Heart right ventricle (tissue), 16 donors: ENCODE results near the gene MICALL1. TPM values are rescaled to one million over a fixed set of nuclear protein-coding genes. Genes with fewer than 3 reads are reported as not detected.
"Not testable (repeated sequence)": the region's sequence is repeated elsewhere in the genome, so short reads cannot be mapped to it uniquely, and the experiment has no call there.

Experiments used
- ATAC-seq, 8 donors: fragments of 200-7000 bp; cut with Tn5 transposase; one replicate each; pipeline ENCODE4 v1.9.1; 2020; ENCODE audit warnings: mild to moderate bottlenecking in 8 of 8, moderate library complexity in 8 of 8, moderate number of reproducible peaks in 1 of 8
- DNase-seq, 2 donors: peaks; one replicate each; pipeline ENCODE4 v3.0.0-alpha.2; 2020
- H3K27ac ChIP-seq, 10 donors: fragments of 200-600 bp; sonication (generic) in 2 of 10; one replicate each; pipeline versions ENCODE4 v1.5.0 to v1.8.0; 2020 to 2022; ENCODE audit warnings: mild to moderate bottlenecking in 3 of 10
- H3K27me3 ChIP-seq, 7 donors: fragments of 200-600 bp; one replicate each; pipeline ENCODE4 v1.8.0; 2021 to 2022; ENCODE audit warnings: mild to moderate bottlenecking in 2 of 7
- H3K36me3 ChIP-seq, 9 donors: fragments of 200-600 bp; sonication (generic) in 1 of 9; one replicate each; pipeline versions ENCODE4 v1.5.0 to v1.8.0; 2020 to 2022; ENCODE audit warnings: mild to moderate bottlenecking in 2 of 9
- H3K4me1 ChIP-seq, 9 donors: fragments of 200-600 bp; sonication (generic) in 1 of 9; one replicate each; pipeline versions ENCODE4 v1.5.0 to v1.8.0; 2020 to 2022; ENCODE audit warnings: mild to moderate bottlenecking in 4 of 9
- H3K4me3 ChIP-seq, 10 donors: fragments of 200-600 bp; sonication (generic) in 2 of 10; one replicate each; pipeline versions ENCODE4 v1.5.0 to v1.8.0; 2020 to 2022; ENCODE audit warnings: mild to moderate bottlenecking in 7 of 10, moderate library complexity in 2 of 10
- H3K9me3 ChIP-seq, 11 donors: fragments of 200-600 bp in 10 of 11; sonication (generic) in 2 of 11; one replicate each; pipeline versions ENCODE4 v1.5.0 to v1.8.0; 2013 to 2022; ENCODE audit warnings: mild to moderate bottlenecking in 2 of 11, control low read depth in 1 of 11, moderate library complexity in 1 of 11
- WGBS, 2 donors: extraction: QIAGEN DNeasy Blood & Tissue Kit; methylation state at CpG; one replicate each; pipeline ENCODE4 v1.1.7; 2013; ENCODE audit warnings: inconsistent platforms in 1 of 2; 5-methylcytosine and 5-hydroxymethylcytosine counted together
- intact Hi-C, 10 donors: fragments of 100-400 bp; cut with DNase I; formaldehyde crosslinking; loops; one replicate each; pipeline versions ENCODE4 v1.11.1 to v1.14.2; 2022
- polyA plus RNA-seq, 2 donors: library from polyadenylated mRNA; stranded (reverse); fragments of 200-250 nt; gene quantifications; one replicate each; pipeline ENCODE4 v1.2.3, GENCODE V29; 2013
- total RNA-seq, 10 donors: library from RNA; stranded (reverse); fragmentation: NEBNext Ultra II Directional in 3 of 10; extraction: Animal tissue kit (Norgen Biotek cat#: 25700) in 3 of 10; gene quantifications; one replicate each; pipeline versions ENCODE4 v1.2.1 to v1.2.4, GENCODE V29; 2021 to 2023
- TF ChIP-seq, protein P1 (sequence below), 9 donors: fragments of 200-600 bp; sonication (generic) in 2 of 9; IDR thresholded peaks; one replicate each; pipeline versions ENCODE4 v1.5.0 to v1.8.0; 2021 to 2022; ENCODE audit warnings: antibody characterized with exemption in 9 of 9, mild to moderate bottlenecking in 5 of 9, moderate library complexity in 1 of 9
- donor health status: Arrhythmogenic right ventricular cardiomyopathy.
- donor health status: ischemic (EF 13 %, LVEDD 7.1; RV severe dilation, severe dysfunction).
- donor health status: healthy with polysubstance abuse.
- donor health status: DM: no; HTN: yes; CAD: no.
- donor health status: DM: no; HTN: no; CAD: no.
- donor health status: ischemic (EF 25% LVEDD 6.9; RV normal size, moderate dysfunction).
- donor health status: ischemic (EF 25% LVEDD 5.7; RV mildly dilated, moderate dysfunction).
- donor health status: healthy.
- donor health status: DM: yes; HTN: yes; CAD: no.
- donor health status: Ischemic cardiomyopathy.
- donor health status: ischemic (EF 35%, LVEDD 5.7; RV mildly dilated, moderate dysfunction).
- donor health status: nonischemic (EF 11% LVEDD 7.7; RV severe dilation, severe dysfunction).
- donor health status: DM: yes; HTN: yes; CAD: no.
- donor health status: PGD.
- donor health status: ischemic (EF 29% LVEDD 5.4; RV normal size, mild dysfunction).
- donor health status: nonischemic (EF 23%, LVEDD 6.1; RV moderate dilation, normal function).

Gene MICALL1
- total and polyA plus RNA-seq, 12 donors = 9.3 to 26.9 (median 15.5) TPM

DNA sequence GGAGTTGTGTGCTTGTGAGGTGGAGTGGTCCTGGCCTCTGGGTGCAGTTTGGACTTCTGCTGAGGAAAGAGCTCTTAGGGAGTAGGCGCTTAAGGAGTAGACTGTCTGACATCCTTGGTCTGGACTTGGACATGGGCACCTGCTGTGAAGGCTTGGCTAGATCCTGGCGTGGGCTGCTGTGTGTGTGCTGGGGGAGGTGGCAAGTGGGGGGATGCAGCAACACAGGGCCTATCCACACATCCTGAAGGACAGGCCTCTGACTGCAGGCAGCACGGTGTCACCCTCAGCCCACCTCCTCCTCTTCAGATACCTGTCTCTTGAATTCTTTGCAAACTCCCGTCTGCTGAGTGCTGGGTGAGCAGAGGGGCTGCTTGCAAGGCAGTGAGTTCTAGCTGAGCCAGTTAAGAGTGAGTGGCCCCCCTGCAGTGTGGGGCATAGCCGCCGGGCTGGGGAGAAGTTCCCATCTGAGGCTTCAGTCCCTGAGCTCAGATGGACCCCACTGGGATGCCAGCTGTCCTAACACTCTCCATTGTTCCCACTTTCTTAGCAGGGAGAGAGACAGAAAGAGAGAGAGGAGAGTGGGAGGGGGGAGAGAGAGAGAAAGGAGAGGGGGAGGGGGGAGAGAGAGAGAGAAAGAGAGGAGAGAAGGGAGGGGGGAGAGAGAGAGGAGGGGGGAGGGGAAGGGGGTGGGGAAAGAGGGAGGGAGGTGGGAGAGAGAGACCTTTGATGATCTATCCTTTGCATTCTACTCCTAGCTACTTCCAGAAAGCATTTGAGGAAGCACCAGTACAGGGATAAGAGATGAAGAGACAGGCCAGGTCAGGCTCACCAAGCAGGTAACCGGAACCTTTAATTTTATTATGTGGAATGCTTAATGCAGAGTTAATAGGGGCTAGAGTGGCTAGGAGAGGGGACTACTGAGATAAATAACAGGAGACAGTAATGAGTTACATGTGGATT is 65.7 kb downstream of the MICALL1 start:
- DNase-seq (no peak), ATAC-seq (no peak)
- intact Hi-C loops = no loop called here
- Histone ChIP-seq H3K4me1 (peaks cover 0 to under 1% (median 0%) of the 10 kb centered on the region in 9 donors), H3K36me3 (peaks cover 0 to 64% (median 14%) of the 10 kb centered on the region in 9 donors), H3K27ac (no peak overlapping the region), H3K9me3 (no peaks in the 10 kb centered on the region), H3K4me3 (no peak overlapping the region), H3K27me3 (no peaks in the 10 kb centered on the region)
- 77 to 79% methylated on average over 7 of the region's 7 CpGs for WGBS, 2 donors
- TF ChIP-seq, protein P1, sequence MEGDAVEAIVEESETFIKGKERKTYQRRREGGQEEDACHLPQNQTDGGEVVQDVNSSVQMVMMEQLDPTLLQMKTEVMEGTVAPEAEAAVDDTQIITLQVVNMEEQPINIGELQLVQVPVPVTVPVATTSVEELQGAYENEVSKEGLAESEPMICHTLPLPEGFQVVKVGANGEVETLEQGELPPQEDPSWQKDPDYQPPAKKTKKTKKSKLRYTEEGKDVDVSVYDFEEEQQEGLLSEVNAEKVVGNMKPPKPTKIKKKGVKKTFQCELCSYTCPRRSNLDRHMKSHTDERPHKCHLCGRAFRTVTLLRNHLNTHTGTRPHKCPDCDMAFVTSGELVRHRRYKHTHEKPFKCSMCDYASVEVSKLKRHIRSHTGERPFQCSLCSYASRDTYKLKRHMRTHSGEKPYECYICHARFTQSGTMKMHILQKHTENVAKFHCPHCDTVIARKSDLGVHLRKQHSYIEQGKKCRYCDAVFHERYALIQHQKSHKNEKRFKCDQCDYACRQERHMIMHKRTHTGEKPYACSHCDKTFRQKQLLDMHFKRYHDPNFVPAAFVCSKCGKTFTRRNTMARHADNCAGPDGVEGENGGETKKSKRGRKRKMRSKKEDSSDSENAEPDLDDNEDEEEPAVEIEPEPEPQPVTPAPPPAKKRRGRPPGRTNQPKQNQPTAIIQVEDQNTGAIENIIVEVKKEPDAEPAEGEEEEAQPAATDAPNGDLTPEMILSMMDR (IDR thresholded peaks at IDR 0.05) = no peak

DNA sequence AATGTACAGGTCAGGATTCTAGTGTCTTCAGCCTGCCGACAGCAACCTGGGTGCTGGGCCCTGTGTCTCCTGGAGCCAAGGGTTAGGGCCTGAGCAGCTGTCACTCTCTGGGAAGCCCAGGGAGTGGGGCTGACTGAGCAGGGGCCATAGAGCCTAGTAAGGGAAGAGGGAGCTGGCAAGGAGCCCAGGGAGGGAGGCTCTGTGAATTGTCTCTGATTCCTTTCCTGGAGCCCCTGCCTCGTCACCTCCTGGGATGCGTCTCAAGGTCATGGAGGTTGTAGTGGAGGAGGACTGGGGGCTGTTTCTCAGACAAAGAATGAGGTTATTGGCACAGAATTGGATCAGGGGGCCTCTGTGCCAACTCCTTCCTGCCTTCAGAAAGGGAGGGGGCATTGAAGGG is 66.4 kb downstream of the MICALL1 start:
- Histone ChIP-seq H3K9me3 (no peaks in the 10 kb centered on the region), H3K27me3 (no peaks in the 10 kb centered on the region), H3K4me3 (no peak overlapping the region), H3K36me3 (peaks cover 0 to 56% (median 7%) of the 10 kb centered on the region in 9 donors), H3K27ac (no peak overlapping the region), H3K4me1 (no peaks in the 10 kb centered on the region)
- ATAC-seq = peak in 1 of 8 donors; percentile 37
- 28 to 48% methylated on average over 3 of the region's 3 CpGs for WGBS, 2 donors
- TF ChIP-seq, protein P1 (IDR thresholded peaks at IDR 0.05) = no peak
- intact Hi-C loops = no loop called here
- DNase-seq = no peak

DNA sequence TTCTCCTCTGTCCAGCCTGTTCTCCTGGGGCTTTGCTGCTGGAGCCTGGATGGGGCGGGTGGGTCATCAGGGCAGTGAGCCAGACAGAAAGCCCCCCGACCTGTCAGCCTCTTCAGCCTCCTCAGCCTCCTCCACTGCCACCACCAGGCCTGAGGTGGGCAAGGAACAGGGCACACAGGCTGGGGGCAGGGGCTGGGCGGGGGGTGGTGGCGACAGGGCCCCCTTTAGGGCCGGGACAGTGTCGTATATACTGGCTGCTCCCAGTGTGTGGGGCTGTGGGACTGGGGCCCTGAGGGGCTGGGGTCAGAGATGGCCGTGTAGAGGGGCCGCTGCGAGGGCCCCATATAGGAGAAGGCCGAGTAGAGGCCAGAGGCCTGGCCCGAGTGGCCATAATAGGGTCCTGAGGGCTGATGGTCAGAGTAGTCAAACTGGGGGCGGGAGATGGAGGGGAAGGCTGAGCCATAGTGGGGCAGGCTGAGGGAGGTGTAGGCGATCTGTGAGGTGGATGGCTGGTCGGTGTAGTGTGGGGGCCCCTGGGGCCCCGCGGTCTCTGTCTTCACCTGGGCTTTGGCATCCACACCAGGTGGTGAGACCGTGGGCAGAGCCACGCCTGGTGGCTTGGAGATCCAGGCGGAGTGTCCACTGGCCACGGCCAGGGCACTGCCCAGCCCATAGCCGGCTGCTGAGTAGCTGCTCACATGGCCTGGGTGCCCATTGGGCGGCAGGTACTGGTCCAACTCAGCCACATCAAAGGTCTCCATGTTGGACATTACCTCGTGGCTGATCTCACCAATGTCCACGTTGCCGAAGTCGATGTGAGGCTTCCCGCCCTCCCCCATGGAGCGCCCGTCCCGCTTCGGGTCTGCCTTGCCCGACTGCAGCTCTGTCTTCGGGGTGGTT is 67.4 kb downstream of the MICALL1 start:
- DNase-seq (no peak), ATAC-seq (peak in 4 of 8 donors; percentile 12 to 46 (median 16))
- no peaks in the 10 kb centered on the region for H3K9me3 ChIP-seq
- no peaks in the 10 kb centered on the region for H3K27me3 ChIP-seq
- H3K4me3 ChIP-seq = no peak overlapping the region
- WGBS, 2 donors = 94 to 95% methylated on average over 33 of the region's 33 CpGs
- TF ChIP-seq, protein P1 (IDR thresholded peaks at IDR 0.05) = no peak
- intact Hi-C loops = no loop called here
- H3K4me1 ChIP-seq = no peaks in the 10 kb centered on the region
- H3K36me3 ChIP-seq = peaks cover 0 to 47% (median 0%) of the 10 kb centered on the region in 9 donors
- H3K27ac ChIP-seq = no peak overlapping the region

DNA sequence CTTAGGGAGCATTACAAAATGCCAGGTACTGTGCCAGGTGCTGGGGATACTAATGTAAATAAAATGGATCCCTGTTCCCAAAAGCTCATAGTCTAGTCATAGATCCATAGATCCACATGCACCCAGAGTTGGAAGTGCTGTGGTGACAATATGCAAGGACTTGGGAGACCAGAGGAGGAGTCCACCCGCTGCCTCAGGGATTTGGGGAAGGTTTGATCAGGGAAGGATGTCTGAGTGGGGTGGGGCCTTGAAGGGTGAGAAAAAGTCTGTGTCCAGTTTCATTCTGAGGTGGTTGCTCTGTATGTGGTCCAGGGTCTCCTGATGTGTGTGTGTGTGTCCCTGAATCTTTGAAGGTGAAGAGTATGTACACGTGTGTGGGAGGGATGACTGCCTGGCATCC is 69.1 kb downstream of the MICALL1 start:
- ATAC-seq (no peak), DNase-seq (no peak)
- TF ChIP-seq, protein P1 (IDR thresholded peaks at IDR 0.05) = no peak
- Histone ChIP-seq H3K27ac (no peak overlapping the region), H3K27me3 (no peaks in the 10 kb centered on the region), H3K4me1 (no peaks in the 10 kb centered on the region), H3K36me3 (peaks cover 0 to 34% (median 0%) of the 10 kb centered on the region in 9 donors), H3K9me3 (no peaks in the 10 kb centered on the region), H3K4me3 (no peak overlapping the region)
- intact Hi-C loops = no loop called here
- WGBS, 2 donors = 82 to 83% methylated on average over 2 of the region's 2 CpGs

DNA sequence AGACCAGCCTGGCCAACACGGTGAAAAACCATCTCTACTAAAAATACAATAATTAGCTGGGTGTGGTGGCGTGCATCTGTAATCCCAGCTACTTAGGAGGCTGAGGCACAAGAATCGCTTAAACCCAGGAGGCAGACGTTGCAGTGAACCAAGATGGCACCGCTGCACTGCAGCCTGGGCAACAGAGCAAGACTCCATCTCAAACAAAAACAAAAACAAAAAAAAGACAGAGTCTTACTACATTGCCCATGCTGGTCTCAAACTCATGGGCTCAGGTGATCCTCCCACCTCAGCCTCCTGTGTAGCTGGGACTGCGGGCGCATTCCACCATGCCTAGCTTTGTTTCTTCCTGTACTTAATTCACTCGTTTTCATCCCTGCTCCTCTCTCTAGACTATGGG is 69.9 kb downstream of the MICALL1 start:
- H3K4me3 ChIP-seq, H3K27me3 ChIP-seq, ATAC-seq, intact Hi-C loops, H3K9me3 ChIP-seq, H3K27ac ChIP-seq, DNase-seq, H3K4me1 ChIP-seq: not testable (repeated sequence)
- peaks cover 0 to 28% (median 0%) of the 10 kb centered on the region in 9 donors for H3K36me3 ChIP-seq
- WGBS, 2 donors = 88 to 91% methylated on average over 8 of the region's 8 CpGs
